ENCODE data around the gene POLD2. TPM values are rescaled to one million over a fixed set of nuclear protein-coding genes. Genes with fewer than 3 reads are reported as not detected.
A peak's percentile ranks its signal among the peaks of the same experiment; 100 is the strongest.

POLD2 gene
- total and polyA plus RNA-seq, 7 donors, result 57.3 to 127 (median 87.1) TPM

DNA sequence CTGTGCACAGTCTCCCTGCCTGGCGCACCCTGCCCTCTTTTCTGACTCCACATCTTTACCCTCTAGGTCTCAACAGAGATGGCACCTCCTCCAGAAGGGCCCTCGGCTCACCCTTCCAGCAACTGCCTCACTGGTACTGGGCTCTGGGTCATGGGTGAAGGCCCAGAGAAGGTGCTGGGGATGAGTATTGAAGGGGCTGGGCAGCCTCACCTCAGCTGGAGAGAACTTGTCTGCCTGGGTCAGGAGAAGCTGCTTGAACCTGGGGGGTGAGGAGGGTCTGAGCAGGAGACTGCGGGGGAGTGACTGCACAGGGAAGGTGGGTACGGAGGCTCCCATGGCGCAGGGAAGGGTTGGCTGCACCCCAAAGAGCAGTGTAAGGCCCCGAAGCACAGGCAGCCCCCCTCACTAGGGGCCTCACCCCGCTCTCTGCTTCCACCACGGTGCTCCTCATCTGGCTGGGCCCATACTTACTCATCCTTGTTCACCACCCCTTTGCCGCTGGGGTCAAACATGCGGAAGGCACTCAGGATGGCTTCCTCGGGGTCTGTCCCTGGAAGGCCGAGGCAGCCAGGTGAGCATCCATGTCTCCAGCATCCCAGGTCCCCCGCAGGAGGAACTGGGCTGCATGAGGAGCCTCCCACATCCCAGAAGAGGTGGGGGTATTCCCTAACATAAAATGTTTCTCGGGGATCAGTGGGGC, 16.1 kb upstream of the POLD2 start:
- TF ChIP-seq, protein P1, sequence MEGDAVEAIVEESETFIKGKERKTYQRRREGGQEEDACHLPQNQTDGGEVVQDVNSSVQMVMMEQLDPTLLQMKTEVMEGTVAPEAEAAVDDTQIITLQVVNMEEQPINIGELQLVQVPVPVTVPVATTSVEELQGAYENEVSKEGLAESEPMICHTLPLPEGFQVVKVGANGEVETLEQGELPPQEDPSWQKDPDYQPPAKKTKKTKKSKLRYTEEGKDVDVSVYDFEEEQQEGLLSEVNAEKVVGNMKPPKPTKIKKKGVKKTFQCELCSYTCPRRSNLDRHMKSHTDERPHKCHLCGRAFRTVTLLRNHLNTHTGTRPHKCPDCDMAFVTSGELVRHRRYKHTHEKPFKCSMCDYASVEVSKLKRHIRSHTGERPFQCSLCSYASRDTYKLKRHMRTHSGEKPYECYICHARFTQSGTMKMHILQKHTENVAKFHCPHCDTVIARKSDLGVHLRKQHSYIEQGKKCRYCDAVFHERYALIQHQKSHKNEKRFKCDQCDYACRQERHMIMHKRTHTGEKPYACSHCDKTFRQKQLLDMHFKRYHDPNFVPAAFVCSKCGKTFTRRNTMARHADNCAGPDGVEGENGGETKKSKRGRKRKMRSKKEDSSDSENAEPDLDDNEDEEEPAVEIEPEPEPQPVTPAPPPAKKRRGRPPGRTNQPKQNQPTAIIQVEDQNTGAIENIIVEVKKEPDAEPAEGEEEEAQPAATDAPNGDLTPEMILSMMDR (IDR thresholded peaks at IDR 0.05), result no peak

DNA sequence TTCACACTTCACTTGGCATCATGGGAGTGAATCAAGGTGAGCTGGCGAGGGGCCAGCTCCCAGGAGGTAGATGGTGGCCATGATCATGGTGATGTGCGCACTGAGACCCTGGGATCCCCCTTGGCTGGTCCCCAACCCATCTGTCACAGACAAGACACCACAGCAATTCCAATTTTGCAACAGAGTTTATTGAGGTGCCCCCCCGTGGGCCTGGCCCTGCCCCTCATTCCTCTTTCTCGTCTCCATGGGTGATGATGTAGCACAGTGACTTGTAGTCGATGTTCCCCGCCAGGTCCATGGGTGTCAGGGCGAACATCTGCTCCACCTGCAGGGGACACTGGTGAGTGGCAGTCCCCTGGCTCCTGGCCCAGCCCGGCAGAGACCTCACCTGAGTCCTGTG, 15.3 kb upstream of the POLD2 start:
- WGBS, 3 donors, result 77 to 84% (median 78%) methylated on average over 8 of the region's 8 CpGs
- no peak overlapping the region for H3K27ac ChIP-seq
- no peak for ATAC-seq
- no peaks in the 10 kb centered on the region for H3K36me3 ChIP-seq (ENCODE audit: insufficient read depth in 1 of 2, low read depth in 1 of 2)
- no peak overlapping the region for H3K4me3 ChIP-seq
- TF ChIP-seq, protein P1 (IDR thresholded peaks at IDR 0.05), result no peak
- no peaks in the 10 kb centered on the region for H3K4me1 ChIP-seq
- peak in 1 of 2 donors; percentile 36 for DNase-seq
- H3K9me3 ChIP-seq, result no peaks in the 10 kb centered on the region
- intact Hi-C loops (cut with DNase I), result loop anchor here in 1 of 2 donors (5.0 kb wide), 1 partner anchor 54 kb away; no protein-coding TSS in a partner anchor
- no peaks in the 10 kb centered on the region for H3K27me3 ChIP-seq (ENCODE audit: insufficient read depth in 3 of 3, low read length in 2 of 3)

More for the DNA sequence above, 16.1 kb upstream of the POLD2 start:
- no peak overlapping the region for H3K27ac ChIP-seq
- WGBS, 3 donors, result 90 to 93% (median 91%) methylated on average over 14 of the region's 14 CpGs
- DNase-seq (peak in 1 of 2 donors; percentile 30), ATAC-seq (no peak)
- H3K4me3 ChIP-seq, result no peak overlapping the region
- intact Hi-C loops (cut with DNase I), result loop anchor here in 1 of 2 donors (5.0 kb wide), 1 partner anchor 53 kb away; no protein-coding TSS in a partner anchor
- H3K9me3 ChIP-seq, result no peaks in the 10 kb centered on the region
- no peaks in the 10 kb centered on the region for H3K36me3 ChIP-seq (ENCODE audit: insufficient read depth in 1 of 2, low read depth in 1 of 2)
- no peaks in the 10 kb centered on the region for H3K4me1 ChIP-seq
- H3K27me3 ChIP-seq (ENCODE audit: insufficient read depth in 3 of 3, low read length in 2 of 3), result no peaks in the 10 kb centered on the region

DNA sequence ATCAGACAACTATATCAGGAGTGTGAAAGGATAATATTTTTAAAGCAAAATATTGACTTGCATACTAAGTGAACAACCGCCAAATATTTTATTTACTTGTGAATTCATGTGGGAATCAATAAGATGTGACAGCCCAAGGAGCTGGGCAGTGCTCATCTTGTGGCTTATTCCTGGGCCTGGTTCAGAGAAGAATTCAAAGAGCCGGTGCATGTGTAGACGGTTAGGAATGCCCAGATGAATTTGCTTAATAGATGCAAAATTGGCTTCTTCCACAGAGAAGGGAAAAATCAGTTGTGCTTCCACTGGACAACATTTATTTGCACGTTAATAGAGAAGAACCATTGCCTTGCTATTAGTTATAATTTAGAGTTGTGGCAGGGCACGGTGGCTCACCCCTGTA, 13.4 kb upstream of the POLD2 start:
- intact Hi-C loops (cut with DNase I), result loop anchor here in 1 of 2 donors (5.0 kb wide), 1 partner anchor 56 kb away; no protein-coding TSS in a partner anchor
- H3K27ac ChIP-seq, result no peak overlapping the region

DNA sequence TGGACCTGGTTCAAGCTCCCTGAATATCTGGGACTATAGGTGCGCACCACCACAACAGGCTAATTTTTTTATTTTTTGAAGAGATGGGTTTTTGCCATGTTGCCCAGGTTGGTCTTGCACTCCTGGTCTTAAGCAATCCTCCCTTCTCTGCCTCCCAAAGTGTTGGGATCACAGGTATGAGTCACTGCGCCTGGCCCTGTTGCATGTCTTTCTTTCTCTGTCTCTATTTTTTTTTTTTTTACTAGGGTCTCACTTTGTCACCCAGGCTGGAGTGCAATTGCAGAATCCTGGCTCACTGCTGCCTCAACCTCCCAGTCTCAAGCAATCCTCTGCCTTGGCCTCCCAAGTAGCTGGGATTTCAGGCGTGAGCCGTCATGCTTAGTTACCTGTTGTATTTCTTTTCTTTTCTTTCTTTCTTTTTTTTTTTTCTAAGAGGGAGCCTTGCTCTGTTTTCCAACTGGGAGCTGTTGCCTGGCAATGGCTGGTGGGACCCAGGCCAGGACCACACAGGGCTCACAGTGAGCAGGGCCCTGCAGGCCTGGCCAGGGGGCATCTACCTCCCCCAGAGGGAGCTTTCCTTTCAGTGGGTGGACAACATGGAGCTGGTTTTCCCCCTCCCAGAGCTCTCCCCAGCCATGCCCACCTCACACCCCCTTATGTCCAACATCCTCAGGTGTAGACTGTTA, 11.7 kb upstream of the POLD2 start:
- Histone ChIP-seq H3K4me3 (no peak overlapping the region), H3K4me1 (peaks cover 8% of the 10 kb centered on the region), H3K27me3 (ENCODE audit: insufficient read depth in 3 of 3, low read length in 2 of 3) (no peaks in the 10 kb centered on the region), H3K36me3 (ENCODE audit: insufficient read depth in 1 of 2, low read depth in 1 of 2) (no peaks in the 10 kb centered on the region), H3K27ac (no peak overlapping the region), H3K9me3 (no peaks in the 10 kb centered on the region)
- TF ChIP-seq, protein P1 (IDR thresholded peaks at IDR 0.05), result no peak
- intact Hi-C loops (cut with DNase I), result loop anchor here in 1 of 2 donors (5.0 kb wide), 1 partner anchor 57 kb away; no protein-coding TSS in a partner anchor
- WGBS, 3 donors, result 92 to 93% (median 93%) methylated on average over 4 of the region's 4 CpGs
- ATAC-seq (no peak), DNase-seq (peak in 1 of 2 donors; percentile 11)

More for the DNA sequence above, 13.4 kb upstream of the POLD2 start:
- H3K36me3 ChIP-seq (ENCODE audit: insufficient read depth in 1 of 2, low read depth in 1 of 2), result no peaks in the 10 kb centered on the region
- no peaks in the 10 kb centered on the region for H3K27me3 ChIP-seq (ENCODE audit: insufficient read depth in 3 of 3, low read length in 2 of 3)
- H3K4me1 ChIP-seq, result peaks cover 8% of the 10 kb centered on the region
- no peak overlapping the region for H3K4me3 ChIP-seq
- 86 to 89% (median 86%) methylated on average over 5 of the region's 5 CpGs for WGBS, 3 donors
- DNase-seq, result no peak
- no peak for ATAC-seq
- TF ChIP-seq, protein P1 (IDR thresholded peaks at IDR 0.05), result no peak
- no peaks in the 10 kb centered on the region for H3K9me3 ChIP-seq

Data from psoas muscle (tissue), 8 donors.